SK-N-MC (cell line): Measurements from ENCODE around the gene MAGI2.

Experiments
- EZH2 ChIP-seq: fragments of 200-600 bp; sonication (generic); IDR thresholded peaks from one replicate; pipeline ENCODE4 v1.6.1; 2017; ENCODE audit warnings: antibody characterized with exemption
- FOXP2 ChIP-seq: optimal IDR thresholded peaks from 2 replicates; pipeline ENCODE3; 2011; ENCODE audit warnings: mild to moderate bottlenecking, moderate library complexity; ENCODE audit not compliant: insufficient read depth; ENCODE audit errors: extremely low read length, control extremely low read depth
- POLR2AphosphoS5 ChIP-seq: IDR thresholded peaks from 2 replicates; pipeline ENCODE4 v1.6.1; 2012; ENCODE audit warnings: mild to moderate bottlenecking, low read depth, low read length, borderline replicate concordance

DNA sequence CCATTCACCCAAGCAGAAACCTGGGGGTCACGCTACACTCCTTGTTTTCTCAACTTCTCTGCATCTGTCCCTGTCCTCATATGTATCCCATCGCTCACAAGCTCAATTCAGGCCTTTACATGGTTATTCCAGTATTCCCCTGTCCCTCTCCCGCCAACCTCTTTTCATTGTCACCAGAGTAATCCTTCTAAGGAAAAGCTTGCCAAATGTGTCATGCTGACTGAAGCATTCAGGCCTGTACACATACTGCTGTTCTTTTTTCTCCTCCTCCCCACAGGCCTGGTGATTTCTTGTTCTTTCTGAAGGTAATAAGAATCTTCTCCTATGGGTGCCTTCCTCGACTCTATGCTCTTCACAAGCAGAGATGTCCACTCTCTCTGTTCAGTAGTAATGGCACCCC, 1372.7 kb downstream of the MAGI2 start:
- no peak for TF ChIP-seq EZH2
- TF ChIP-seq POLR2AphosphoS5 = no peak
- no peak for TF ChIP-seq FOXP2
